GM23338 (cell line): Measurements from ENCODE around the gene MYO7B. TPM values are rescaled to one million over a fixed set of nuclear protein-coding genes. Genes with fewer than 3 reads are reported as not detected.

Experiments used
- CREB1 ChIP-seq: fragments of 250-450 bp; sonication (Bioruptor Pico); IDR thresholded peaks from 2 replicates; pipeline ENCODE4 v1.5.0; 2020; ENCODE audit warnings: low read depth, mild to moderate bottlenecking, moderate library complexity
- EZH2 ChIP-seq: fragments of 200-600 bp; sonication (generic); IDR thresholded peaks from one replicate; pipeline ENCODE4 v1.8.0; 2017; ENCODE audit warnings: antibody characterized with exemption, mild to moderate bottlenecking, low read depth; ENCODE audit not compliant: unreplicated experiment
- EZH2phosphoT487 ChIP-seq: fragments of 200-600 bp; sonication (generic); IDR thresholded peaks from one replicate; pipeline ENCODE4 v1.8.1; 2018; ENCODE audit warnings: antibody characterized with exemption; ENCODE audit not compliant: unreplicated experiment
- JUNB ChIP-seq: IDR thresholded peaks from one replicate; pipeline ENCODE4 v1.6.1; 2016; ENCODE audit warnings: antibody characterized with exemption; ENCODE audit not compliant: unreplicated experiment
- NANOG ChIP-seq: IDR thresholded peaks from 2 replicates; pipeline ENCODE4 v1.6.1; 2016; ENCODE audit warnings: antibody characterized with exemption, borderline replicate concordance
- POLR2AphosphoS5 ChIP-seq: IDR thresholded peaks from 2 replicates; pipeline ENCODE4 v1.6.1; 2016; ENCODE audit warnings: antibody characterized with exemption, low read depth
- REST ChIP-seq: IDR thresholded peaks from one replicate; pipeline ENCODE4 v1.6.1; 2018; ENCODE audit warnings: antibody characterized with exemption; ENCODE audit not compliant: unreplicated experiment
- ZNF114 ChIP-seq: fragments of 250-450 bp; sonication (Bioruptor Pico); IDR thresholded peaks from 2 replicates; pipeline ENCODE4 v1.5.0; 2020; ENCODE audit warnings: mild to moderate bottlenecking, moderate library complexity
- ZNF331 ChIP-seq: fragments of 250-450 bp; sonication (Bioruptor Pico); IDR thresholded peaks from 2 replicates; pipeline ENCODE4 v1.5.0; 2020; ENCODE audit warnings: low read depth, mild to moderate bottlenecking, moderate library complexity
- polyA plus RNA-seq: library from polyadenylated mRNA; unstranded; fragments of >200 nt; fragmentation: Nextera tagmentation; extraction: Ambion mirVana; gene quantifications from 2 replicates; pipeline ENCODE4 v1.2.1, GENCODE V29; 2016
- total RNA-seq: library from RNA; depleted of rRNA; stranded (reverse); fragments of >200 nt; shearing (Covaris generic); gene quantifications from 2 replicates; pipeline ENCODE4 v1.2.3, GENCODE V29; 2014
- TF ChIP-seq, protein P1 (sequence below): fragments of 250-450 bp; sonication (Bioruptor Pico); IDR thresholded peaks from 2 replicates; pipeline ENCODE4 v1.5.0; 2020; ENCODE audit warnings: mild to moderate bottlenecking, moderate library complexity
- TF ChIP-seq, protein P2 (sequence below): IDR thresholded peaks from 2 replicates; pipeline ENCODE4 v1.6.1; 2016; ENCODE audit warnings: antibody characterized with exemption

MYO7B gene
- total and polyA plus RNA-seq, 2 experiments from 2014 or later = not detected

GRCh38 chr2:127597046-127597983, 61.8 kb downstream of the MYO7B start (continued):
- TF ChIP-seq, protein P1, sequence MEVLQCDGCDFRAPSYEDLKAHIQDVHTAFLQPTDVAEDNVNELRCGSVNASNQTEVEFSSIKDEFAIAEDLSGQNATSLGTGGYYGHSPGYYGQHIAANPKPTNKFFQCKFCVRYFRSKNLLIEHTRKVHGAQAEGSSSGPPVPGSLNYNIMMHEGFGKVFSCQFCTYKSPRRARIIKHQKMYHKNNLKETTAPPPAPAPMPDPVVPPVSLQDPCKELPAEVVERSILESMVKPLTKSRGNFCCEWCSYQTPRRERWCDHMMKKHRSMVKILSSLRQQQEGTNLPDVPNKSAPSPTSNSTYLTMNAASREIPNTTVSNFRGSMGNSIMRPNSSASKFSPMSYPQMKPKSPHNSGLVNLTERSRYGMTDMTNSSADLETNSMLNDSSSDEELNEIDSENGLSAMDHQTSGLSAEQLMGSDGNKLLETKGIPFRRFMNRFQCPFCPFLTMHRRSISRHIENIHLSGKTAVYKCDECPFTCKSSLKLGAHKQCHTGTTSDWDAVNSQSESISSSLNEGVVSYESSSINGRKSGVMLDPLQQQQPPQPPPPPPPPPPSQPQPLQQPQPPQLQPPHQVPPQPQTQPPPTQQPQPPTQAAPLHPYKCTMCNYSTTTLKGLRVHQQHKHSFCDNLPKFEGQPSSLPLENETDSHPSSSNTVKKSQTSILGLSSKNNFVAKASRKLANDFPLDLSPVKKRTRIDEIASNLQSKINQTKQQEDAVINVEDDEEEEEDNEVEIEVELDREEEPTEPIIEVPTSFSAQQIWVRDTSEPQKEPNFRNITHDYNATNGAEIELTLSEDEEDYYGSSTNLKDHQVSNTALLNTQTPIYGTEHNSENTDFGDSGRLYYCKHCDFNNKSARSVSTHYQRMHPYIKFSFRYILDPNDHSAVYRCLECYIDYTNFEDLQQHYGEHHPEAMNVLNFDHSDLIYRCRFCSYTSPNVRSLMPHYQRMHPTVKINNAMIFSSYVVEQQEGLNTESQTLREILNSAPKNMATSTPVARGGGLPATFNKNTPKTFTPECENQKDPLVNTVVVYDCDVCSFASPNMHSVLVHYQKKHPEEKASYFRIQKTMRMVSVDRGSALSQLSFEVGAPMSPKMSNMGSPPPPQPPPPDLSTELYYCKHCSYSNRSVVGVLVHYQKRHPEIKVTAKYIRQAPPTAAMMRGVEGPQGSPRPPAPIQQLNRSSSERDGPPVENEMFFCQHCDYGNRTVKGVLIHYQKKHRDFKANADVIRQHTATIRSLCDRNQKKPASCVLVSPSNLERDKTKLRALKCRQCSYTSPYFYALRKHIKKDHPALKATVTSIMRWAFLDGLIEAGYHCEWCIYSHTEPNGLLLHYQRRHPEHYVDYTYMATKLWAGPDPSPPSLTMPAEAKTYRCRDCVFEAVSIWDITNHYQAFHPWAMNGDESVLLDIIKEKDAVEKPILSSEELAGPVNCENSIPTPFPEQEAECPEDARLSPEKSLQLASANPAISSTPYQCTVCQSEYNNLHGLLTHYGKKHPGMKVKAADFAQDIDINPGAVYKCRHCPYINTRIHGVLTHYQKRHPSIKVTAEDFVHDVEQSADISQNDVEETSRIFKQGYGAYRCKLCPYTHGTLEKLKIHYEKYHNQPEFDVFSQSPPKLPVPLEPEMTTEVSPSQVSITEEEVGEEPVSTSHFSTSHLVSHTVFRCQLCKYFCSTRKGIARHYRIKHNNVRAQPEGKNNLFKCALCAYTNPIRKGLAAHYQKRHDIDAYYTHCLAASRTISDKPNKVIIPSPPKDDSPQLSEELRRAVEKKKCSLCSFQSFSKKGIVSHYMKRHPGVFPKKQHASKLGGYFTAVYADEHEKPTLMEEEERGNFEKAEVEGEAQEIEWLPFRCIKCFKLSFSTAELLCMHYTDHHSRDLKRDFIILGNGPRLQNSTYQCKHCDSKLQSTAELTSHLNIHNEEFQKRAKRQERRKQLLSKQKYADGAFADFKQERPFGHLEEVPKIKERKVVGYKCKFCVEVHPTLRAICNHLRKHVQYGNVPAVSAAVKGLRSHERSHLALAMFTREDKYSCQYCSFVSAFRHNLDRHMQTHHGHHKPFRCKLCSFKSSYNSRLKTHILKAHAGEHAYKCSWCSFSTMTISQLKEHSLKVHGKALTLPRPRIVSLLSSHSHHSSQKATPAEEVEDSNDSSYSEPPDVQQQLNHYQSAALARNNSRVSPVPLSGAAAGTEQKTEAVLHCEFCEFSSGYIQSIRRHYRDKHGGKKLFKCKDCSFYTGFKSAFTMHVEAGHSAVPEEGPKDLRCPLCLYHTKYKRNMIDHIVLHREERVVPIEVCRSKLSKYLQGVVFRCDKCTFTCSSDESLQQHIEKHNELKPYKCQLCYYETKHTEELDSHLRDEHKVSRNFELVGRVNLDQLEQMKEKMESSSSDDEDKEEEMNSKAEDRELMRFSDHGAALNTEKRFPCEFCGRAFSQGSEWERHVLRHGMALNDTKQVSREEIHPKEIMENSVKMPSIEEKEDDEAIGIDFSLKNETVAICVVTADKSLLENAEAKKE = no peak
- TF ChIP-seq, protein P2, sequence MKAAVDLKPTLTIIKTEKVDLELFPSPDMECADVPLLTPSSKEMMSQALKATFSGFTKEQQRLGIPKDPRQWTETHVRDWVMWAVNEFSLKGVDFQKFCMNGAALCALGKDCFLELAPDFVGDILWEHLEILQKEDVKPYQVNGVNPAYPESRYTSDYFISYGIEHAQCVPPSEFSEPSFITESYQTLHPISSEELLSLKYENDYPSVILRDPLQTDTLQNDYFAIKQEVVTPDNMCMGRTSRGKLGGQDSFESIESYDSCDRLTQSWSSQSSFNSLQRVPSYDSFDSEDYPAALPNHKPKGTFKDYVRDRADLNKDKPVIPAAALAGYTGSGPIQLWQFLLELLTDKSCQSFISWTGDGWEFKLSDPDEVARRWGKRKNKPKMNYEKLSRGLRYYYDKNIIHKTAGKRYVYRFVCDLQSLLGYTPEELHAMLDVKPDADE = no peak
- TF ChIP-seq ZNF114 (CRISPR knock-in tag) (no peak), EZH2phosphoT487 (no peak), POLR2AphosphoS5 (no peak), JUNB (no peak), ZNF331 (CRISPR knock-in tag) (no peak), NANOG (no peak), EZH2 (no peak), CREB1 (CRISPR knock-in tag) (no peak), REST (no peak)
